CD14-positive monocyte (primary cell): ENCODE data around the gene ZNF385B. TPM values are rescaled to one million over a fixed set of nuclear protein-coding genes. Genes with fewer than 3 reads are reported as not detected.
"Not testable (repeated sequence)": the region's sequence is repeated elsewhere in the genome, so short reads cannot be mapped to it uniquely, and the experiment has no call there.

Source experiments
- DNase-seq, 3 donors: peaks; one replicate each; pipeline ENCODE4 v3.0.0-alpha.2; 2011 to 2022
- H2AFZ ChIP-seq: 2 replicates; pipeline ENCODE4 v1.6.0; 2012; ENCODE audit warnings: mild to moderate bottlenecking, low read depth, low read length, inconsistent platforms; ENCODE audit not compliant: insufficient read depth, poor library complexity, severe bottlenecking
- H3K27ac ChIP-seq, 2 donors: 1 replicate in 1 of 2; 2 replicates in 1 of 2; pipeline ENCODE4 v1.5.1; 2012 to 2013; ENCODE audit warnings: low read length in 2 of 2, control low read depth in 1 of 2, inconsistent platforms in 1 of 2, low read depth in 1 of 2, mild to moderate bottlenecking in 1 of 2
- H3K27me3 ChIP-seq, 2 donors: one replicate each; pipeline versions ENCODE4 v1.6.0 to v1.6.1; 2011 to 2013; ENCODE audit warnings: low read length in 2 of 2; ENCODE audit not compliant: control insufficient read depth in 2 of 2, insufficient read depth in 2 of 2
- H3K36me3 ChIP-seq, 2 donors: replicated peaks in 1 of 2; 1 replicate in 1 of 2; 2 replicates in 1 of 2; pipeline versions ENCODE4 v1.5.1 to v1.6.1; 2012 to 2013; ENCODE audit warnings: low read length in 2 of 2, control low read depth in 1 of 2, inconsistent platforms in 1 of 2, mild to moderate bottlenecking in 1 of 2; ENCODE audit not compliant: insufficient read depth in 2 of 2, control insufficient read depth in 1 of 2
- H3K4me1 ChIP-seq, 2 donors: 1 replicate in 1 of 2; 2 replicates in 1 of 2; pipeline versions ENCODE4 v1.5.1 to v1.6.1; 2012 to 2013; ENCODE audit warnings: low read length in 2 of 2, control low read depth in 1 of 2, inconsistent platforms in 1 of 2, mild to moderate bottlenecking in 1 of 2, moderate library complexity in 1 of 2; ENCODE audit not compliant: insufficient read depth in 2 of 2, control insufficient read depth in 1 of 2
- H3K4me2 ChIP-seq: replicated peaks from 2 replicates; pipeline ENCODE3; 2012; ENCODE audit warnings: low read length, moderate library complexity, mild to moderate bottlenecking; ENCODE audit not compliant: poor library complexity, severe bottlenecking; ENCODE audit errors: extremely low read depth
- H3K4me3 ChIP-seq, 3 experiments: fragments of 200-600 bp in 1 of 3; sonication (generic) in 1 of 3; replicated peaks in 1 of 3; 1 replicate in 2 of 3; 2 replicates in 1 of 3; pipeline ENCODE4 v1.5.1; 2011 to 2013; ENCODE audit warnings: low read length in 3 of 3, mild to moderate bottlenecking in 3 of 3, control low read depth in 2 of 3, low read depth in 2 of 3, inconsistent platforms in 1 of 3, moderate library complexity in 1 of 3
- H3K79me2 ChIP-seq: 2 replicates; pipeline ENCODE4 v1.6.0; 2012; ENCODE audit warnings: mild to moderate bottlenecking, control low read depth, inconsistent platforms, low read length, moderate library complexity; ENCODE audit not compliant: insufficient read depth
- H3K9ac ChIP-seq: 2 replicates; pipeline ENCODE4 v1.6.0; 2017; ENCODE audit warnings: low read length, mild to moderate bottlenecking; ENCODE audit not compliant: insufficient read depth, poor library complexity, severe bottlenecking
- H3K9me3 ChIP-seq, 2 donors: replicated peaks in 1 of 2; 1 replicate in 1 of 2; 2 replicates in 1 of 2; pipeline versions ENCODE4 v1.5.1 to v1.6.1; 2012 to 2013; ENCODE audit warnings: low read length in 2 of 2, control low read depth in 1 of 2; ENCODE audit not compliant: control insufficient read depth in 1 of 2, insufficient read depth in 1 of 2
- H4K20me1 ChIP-seq: 2 replicates; pipeline ENCODE4 v1.6.0; 2012; ENCODE audit warnings: mild to moderate bottlenecking, low read length, control low read depth, moderate library complexity; ENCODE audit not compliant: insufficient read depth
- H3K27ac Mint-ChIP-seq, 7 donors: one replicate each; pipeline ENCODE4 v1.8.0; 2020; ENCODE audit warnings: mild to moderate bottlenecking in 7 of 7, mixed read lengths in 7 of 7, moderate library complexity in 6 of 7, inconsistent platforms in 2 of 7
- H3K27me3 Mint-ChIP-seq, 3 donors: one replicate each; pipeline ENCODE4 v1.8.0; 2021 to 2022; ENCODE audit warnings: low read depth in 3 of 3, mild to moderate bottlenecking in 3 of 3, mixed read lengths in 3 of 3, moderate library complexity in 3 of 3, inconsistent platforms in 1 of 3
- H3K36me3 Mint-ChIP-seq, 2 donors: one replicate each; pipeline ENCODE4 v1.8.0; 2020; ENCODE audit warnings: mixed read lengths in 2 of 2, inconsistent platforms in 1 of 2, mild to moderate bottlenecking in 1 of 2
- H3K4me1 Mint-ChIP-seq: one replicate; pipeline ENCODE4 v1.8.0; 2020; ENCODE audit warnings: mild to moderate bottlenecking, mixed read lengths
- H3K4me3 Mint-ChIP-seq, 2 donors: one replicate each; pipeline ENCODE4 v1.8.0; 2020; ENCODE audit warnings: mild to moderate bottlenecking in 2 of 2, mixed read lengths in 2 of 2, moderate library complexity in 1 of 2
- H3K9me3 Mint-ChIP-seq, 7 donors: one replicate each; pipeline ENCODE4 v1.8.0; 2020 to 2022; ENCODE audit warnings: mixed read lengths in 7 of 7, mild to moderate bottlenecking in 6 of 7, moderate library complexity in 6 of 7, inconsistent platforms in 2 of 7
- CTCF ChIP-seq: fragments of 200-600 bp; IDR thresholded peaks from one replicate; pipeline ENCODE4 v1.8.0; 2022; ENCODE audit warnings: antibody characterized with exemption, mild to moderate bottlenecking
- WGBS: methylation state at CpG from one replicate; pipeline ENCODE4 v1.1.5; 2013; ENCODE audit warnings: missing lambda C conversion rate; ENCODE audit not compliant: insufficient coverage; 5-methylcytosine and 5-hydroxymethylcytosine counted together
- intact Hi-C, 2 donors: fragments of 100-400 bp; cut with micrococcal nuclease; formaldehyde crosslinking; loops; one replicate each; pipeline versions ENCODE4 v1.15.0 to v1.15.1; 2023
- polyA plus RNA-seq, 3 donors: library from polyadenylated mRNA; depleted of rRNA in 1 of 3; unstranded in 2 of 3; stranded (reverse) in 1 of 3; fragments of 300-500 nt in 2 of 3; fragments of >200 nt in 1 of 3; fragmentation: Illumina TruSeq in 2 of 3; gene quantifications; 1 replicate in 2 of 3; 2 replicates in 1 of 3; pipeline ENCODE4 v1.2.3, GENCODE V29; 2012 to 2021

ZNF385B gene
- polyA plus RNA-seq, 3 donors: not detected

GRCh38 chr2:179787601-179788000, 73.8 kb downstream of the ZNF385B start:
- DNase-seq: no peak
- H3K4me3 ChIP-seq: no peak overlapping the region
- no peaks in the 10 kb centered on the region for H4K20me1 ChIP-seq
- H3K4me2 ChIP-seq: no peak overlapping the region
- H3K27me3 ChIP-seq: no peaks in the 10 kb centered on the region
- Mint-ChIP-seq H3K27ac (no peak overlapping the region), H3K4me3 (no peak overlapping the region), H3K9me3 (peaks cover 0 to 4% (median 0%) of the 10 kb centered on the region in 7 donors), H3K27me3 (peaks cover 0 to 2% (median 0%) of the 10 kb centered on the region in 3 donors), H3K36me3 (no peaks in the 10 kb centered on the region), H3K4me1 (no peaks in the 10 kb centered on the region)
- no peak overlapping the region for H3K27ac ChIP-seq
- no peak for TF ChIP-seq CTCF
- no peaks in the 10 kb centered on the region for H3K4me1 ChIP-seq
- H3K79me2 ChIP-seq: no peaks in the 10 kb centered on the region
- 80% methylated on average over 2 of the region's 2 CpGs for WGBS
- H3K9me3 ChIP-seq: no peaks in the 10 kb centered on the region
- no peaks in the 10 kb centered on the region for H3K36me3 ChIP-seq
- intact Hi-C loops: no loop called here
- H3K9ac ChIP-seq: no peak overlapping the region
- no peak overlapping the region for H2AFZ ChIP-seq

- no peaks in the 10 kb centered on the region for H3K27me3 ChIP-seq
- H4K20me1 ChIP-seq: no peaks in the 10 kb centered on the region
- no peak for DNase-seq
- no peak for TF ChIP-seq CTCF
- H3K36me3 Mint-ChIP-seq: no peaks in the 10 kb centered on the region
- H3K27me3 Mint-ChIP-seq: no peaks in the 10 kb centered on the region
- no peaks in the 10 kb centered on the region for H3K36me3 ChIP-seq
- H3K27ac Mint-ChIP-seq: no peak overlapping the region
- no peaks in the 10 kb centered on the region for H3K9me3 ChIP-seq
- no peaks in the 10 kb centered on the region for H3K79me2 ChIP-seq
- H3K9me3 Mint-ChIP-seq: peaks cover 0 to 4% (median 0%) of the 10 kb centered on the region in 7 donors
- H3K4me2 ChIP-seq: no peak overlapping the region
- no peak overlapping the region for H2AFZ ChIP-seq
- H3K4me3 ChIP-seq: no peak overlapping the region
- intact Hi-C loops: no loop called here
- H3K4me3 Mint-ChIP-seq: no peak overlapping the region
- H3K4me1 Mint-ChIP-seq: no peaks in the 10 kb centered on the region
- WGBS: no CpG with 5 or more reads among the region's 1 CpG
- H3K27ac ChIP-seq: no peak overlapping the region
- H3K4me1 ChIP-seq: no peaks in the 10 kb centered on the region
- H3K9ac ChIP-seq: no peak overlapping the region
These were observed 75.5 kb downstream of the ZNF385B start for GRCh38 chr2:179785902-179786301.

- H3K79me2 ChIP-seq, H3K4me2 ChIP-seq, H3K27ac ChIP-seq, H3K4me1 ChIP-seq, intact Hi-C loops, H2AFZ ChIP-seq, H3K36me3 Mint-ChIP-seq, H3K9ac ChIP-seq, H3K36me3 ChIP-seq, H3K4me3 Mint-ChIP-seq, H3K27me3 Mint-ChIP-seq, H3K27me3 ChIP-seq, H3K4me1 Mint-ChIP-seq, H3K9me3 ChIP-seq, H3K9me3 Mint-ChIP-seq, H4K20me1 ChIP-seq, H3K4me3 ChIP-seq, H3K27ac Mint-ChIP-seq, DNase-seq: not testable (repeated sequence)
- no CpG with 5 or more reads among the region's 2 CpGs for whole genome bisulfite sequencing
These were observed 79.1 kb downstream of the ZNF385B start for GRCh38 chr2:179782346-179782745.
